Aortic smooth muscle cell (primary cell): ENCODE measurements around the gene CCDC134. TPM values are rescaled to one million over a fixed set of nuclear protein-coding genes. Genes with fewer than 3 reads are reported as not detected.

Experiments used
- total RNA-seq: library from RNA; depleted of rRNA; stranded (reverse); fragments of >200 nt; gene quantifications from 2 replicates; pipeline ENCODE4 v1.2.3, GENCODE V29; 2014

Gene CCDC134
- 6.0 and 8.2 TPM in 2 replicates for total RNA-seq

DNA sequence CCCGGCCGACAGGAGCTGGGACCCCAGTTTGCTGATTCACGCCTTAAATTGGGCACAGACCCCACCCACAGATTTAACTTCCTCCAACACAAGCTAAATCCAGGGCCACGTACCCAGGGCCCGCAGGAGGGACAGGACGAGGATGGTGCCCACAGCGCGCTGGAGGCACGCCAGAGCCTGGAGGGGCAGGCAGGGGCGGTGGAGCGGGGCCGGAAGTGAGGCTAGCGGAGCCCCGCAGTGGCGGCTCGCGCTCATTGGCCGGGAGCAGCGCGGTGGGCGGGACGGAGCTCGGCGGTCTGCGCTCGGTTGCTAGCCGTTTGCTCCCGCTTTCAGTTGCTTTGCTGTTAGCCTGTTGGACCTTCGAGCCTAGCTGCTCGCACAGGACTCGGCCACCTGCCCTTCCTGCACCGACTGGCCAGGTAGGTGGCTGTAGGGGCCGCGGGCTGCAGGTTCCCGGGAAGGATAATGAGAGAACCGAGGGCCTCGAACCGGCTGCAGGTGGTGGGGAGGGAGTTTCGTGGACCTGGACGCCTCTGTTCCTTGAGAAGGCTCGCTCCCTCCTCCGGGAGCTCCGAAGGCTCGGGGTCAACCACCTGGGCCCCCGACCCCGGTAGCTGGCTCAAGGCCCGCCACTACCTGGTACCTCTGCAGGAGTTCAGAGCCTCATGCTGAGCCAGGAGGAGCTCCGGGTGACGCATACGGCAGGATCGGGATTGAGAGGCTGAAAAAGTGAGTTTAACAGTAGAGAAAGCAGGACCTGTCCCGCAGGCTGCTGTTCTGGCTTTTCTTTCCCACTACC lies at the start of gene CCDC134:
CCDC134 (plus strand) TSS at position 332 of the 799 bp plus-strand sequence. CDS start 8,212 bp downstream, outside the sequence.

DNA sequence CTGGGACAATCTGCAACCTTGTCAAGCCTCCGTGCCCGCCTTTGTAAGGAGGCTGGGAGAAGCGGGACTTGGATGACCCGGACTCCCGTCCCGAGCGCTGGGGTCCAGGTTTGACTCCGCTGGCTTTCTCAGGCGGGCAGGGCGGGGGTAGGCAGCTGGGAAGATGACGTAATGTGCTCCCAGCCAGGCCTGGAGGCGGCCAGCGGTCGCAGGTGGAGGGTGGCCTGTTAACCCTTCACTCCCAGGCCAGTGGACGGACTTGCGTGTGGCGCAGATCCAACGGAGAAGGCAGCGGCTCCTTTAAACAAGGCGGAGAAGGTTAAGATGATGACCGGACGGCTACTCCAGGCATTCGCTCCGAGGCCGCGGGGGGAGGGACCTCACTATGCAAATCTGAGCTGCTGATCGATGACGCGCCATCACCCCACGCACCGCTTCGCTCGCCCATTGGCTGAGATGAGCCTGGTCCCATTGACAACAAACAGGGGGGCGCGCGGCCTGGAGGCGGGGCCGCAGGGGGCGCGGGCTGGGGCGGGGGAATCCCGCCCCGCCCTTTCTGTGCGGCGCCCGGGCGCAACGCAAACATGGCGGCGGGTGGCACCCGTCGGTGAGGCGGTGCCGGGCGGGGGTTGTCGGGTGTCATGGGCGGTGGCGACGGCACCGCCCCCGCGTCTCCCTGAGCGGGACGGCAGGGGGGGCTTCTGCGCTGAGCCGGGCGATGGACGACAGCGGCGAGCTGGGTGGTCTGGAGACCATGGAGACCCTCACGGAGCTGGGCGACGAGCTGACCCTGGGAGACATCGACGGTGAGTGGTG lies 32.3 kb downstream of the CCDC134 start, which contains the start of gene SREBF2:
SREBF2 (plus strand) TSS at position 553 of the 816 bp plus-strand sequence; CDS start at position 719, 166 bp downstream.

Other genes starting within 250 kb of the CCDC134 start
- gene CSDC2, start 239.7 kb upstream of the CCDC134 start, total RNA-seq, result 2.5 and 4.7 TPM in 2 replicates
- gene PMM1, start 210.8 kb upstream of the CCDC134 start, total RNA-seq, result 16.2 and 23.6 TPM in 2 replicates
- 10.4 and 11.1 TPM in 2 replicates for gene DESI1, start 179.6 kb upstream of the CCDC134 start, total RNA-seq
- gene XRCC6, start 179.4 kb upstream of the CCDC134 start, total RNA-seq, result 338 and 357 TPM in 2 replicates
- 59.3 and 86.3 TPM in 2 replicates for gene SNU13, start 111.8 kb upstream of the CCDC134 start, total RNA-seq
- gene MEI1, start 101.2 kb upstream of the CCDC134 start, total RNA-seq, result 1.2 TPM in 2 replicates
- gene SREBF2, start 32.4 kb downstream of the CCDC134 start, total RNA-seq, result 41.9 and 54.3 TPM in 2 replicates
- not detected in 2 replicates for gene SHISA8, start 114.4 kb downstream of the CCDC134 start, total RNA-seq
- gene TNFRSF13C, start 126.1 kb downstream of the CCDC134 start, total RNA-seq, result under 0.01 and 0.06 TPM in 2 replicates
- gene CENPM, start 146.5 kb downstream of the CCDC134 start, total RNA-seq, result 16.2 and 28.4 TPM in 2 replicates
- gene SEPTIN3, start 168.8 kb downstream of the CCDC134 start, total RNA-seq, result not detected in 2 replicates
- 0.37 and 0.40 TPM in 2 replicates for gene WBP2NL, start 198.1 kb downstream of the CCDC134 start, total RNA-seq